BLaER1 treated with 17β-estradiol and CSF1 and Interleukin-3, amounts not matched to agents 10 nM and 100 nM (cell line): Measurements from ENCODE around the gene DELE1.

Experiments
- H3K27ac ChIP-seq, 11 experiments: shearing (Covaris generic); formaldehyde crosslinking; 2 replicates each; pipeline ENCODE4 v1.8.1; 2022
- H3K27me3 ChIP-seq, 11 experiments: shearing (Covaris generic); formaldehyde crosslinking; 2 replicates each; pipeline ENCODE4 v1.8.1; 2022
- H3K36me3 ChIP-seq, 11 experiments: shearing (Covaris generic); formaldehyde crosslinking; 2 replicates each; pipeline ENCODE4 v1.8.1; 2022
- H3K4me1 ChIP-seq, 10 experiments: shearing (Covaris generic); formaldehyde crosslinking; 2 replicates each; pipeline ENCODE4 v1.8.1; 2022
- H3K4me2 ChIP-seq, 11 experiments: shearing (Covaris generic); formaldehyde crosslinking; 2 replicates each; pipeline ENCODE4 v1.8.1; 2022
- H3K4me3 ChIP-seq, 10 experiments: shearing (Covaris generic); formaldehyde crosslinking; 2 replicates each; pipeline ENCODE4 v1.8.1; 2022
- H3K9ac ChIP-seq, 11 experiments: shearing (Covaris generic); formaldehyde crosslinking; 2 replicates each; pipeline ENCODE4 v1.8.1; 2022
- H3K9me3 ChIP-seq, 11 experiments: shearing (Covaris generic); formaldehyde crosslinking; replicated peaks in 1 of 11; 2 replicates each; pipeline ENCODE4 v1.8.1; 2022
- H4K20me1 ChIP-seq, 11 experiments: shearing (Covaris generic); formaldehyde crosslinking; 2 replicates each; pipeline ENCODE4 v1.8.1; 2022
- Cebpa-rat ChIP-seq, 11 experiments: shearing (Covaris generic); IDR thresholded peaks; 2 replicates each; pipeline ENCODE4 v1.8.1; 2022

DELE1 gene

DNA sequence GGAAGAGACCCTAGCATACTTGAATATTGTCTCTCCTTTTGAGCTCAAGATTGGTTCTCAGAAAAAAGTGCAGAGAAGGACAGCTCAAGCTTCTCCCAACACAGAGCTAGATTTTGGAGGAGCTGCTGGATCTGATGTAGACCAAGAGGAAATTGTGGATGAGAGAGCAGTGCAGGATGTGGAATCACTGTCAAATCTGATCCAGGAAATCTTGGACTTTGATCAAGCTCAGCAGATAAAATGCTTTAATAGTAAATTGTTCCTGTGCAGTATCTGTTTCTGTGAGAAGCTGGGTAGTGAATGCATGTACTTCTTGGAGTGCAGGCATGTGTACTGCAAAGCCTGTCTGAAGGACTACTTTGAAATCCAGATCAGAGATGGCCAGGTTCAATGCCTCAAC is 54.7 kb downstream of the DELE1 start:
- TF ChIP-seq Cebpa-rat (IDR thresholded peaks at IDR 0.05), result no peak
- Histone ChIP-seq H4K20me1 (peaks cover 0 to 64% (median 6%) of the 10 kb centered on the region in 11 experiments; a peak in 12 of 22 replicates), H3K9ac (no peak overlapping the region), H3K4me3 (no peak overlapping the region), H3K27ac (no peak overlapping the region), H3K27me3 (no peaks in the 10 kb centered on the region), H3K36me3 (peaks cover 92 to 100% (median 98%) of the 10 kb centered on the region in 11 experiments), H3K4me2 (no peak overlapping the region), H3K9me3 (no peaks in the 10 kb centered on the region), H3K4me1 (peaks cover 0 to 5% (median 0%) of the 10 kb centered on the region in 10 experiments; a peak in 2 of 20 replicates)

DNA sequence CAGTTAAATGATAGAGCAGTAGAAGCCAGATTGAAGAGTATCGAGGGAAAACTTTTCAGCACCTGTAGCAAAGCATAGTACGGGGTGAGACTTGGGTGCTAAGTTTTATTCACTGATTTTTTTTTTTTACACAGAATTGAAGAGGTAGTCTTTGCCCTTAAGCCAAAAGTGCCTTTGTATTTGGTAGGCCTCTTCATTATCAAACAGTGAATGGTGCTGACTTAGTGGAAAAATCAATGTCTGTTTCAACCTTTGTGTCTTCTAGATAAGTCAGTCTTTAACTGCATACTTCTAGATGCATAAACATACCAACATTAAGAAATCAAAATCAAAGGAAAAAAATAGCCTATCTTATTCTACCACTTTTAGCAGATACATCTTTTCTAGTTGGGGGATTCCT is 59.0 kb downstream of the DELE1 start:
- Histone ChIP-seq H3K36me3 (peaks cover 94 to 100% (median 99%) of the 10 kb centered on the region in 11 experiments), H3K27me3 (no peaks in the 10 kb centered on the region)

DNA sequence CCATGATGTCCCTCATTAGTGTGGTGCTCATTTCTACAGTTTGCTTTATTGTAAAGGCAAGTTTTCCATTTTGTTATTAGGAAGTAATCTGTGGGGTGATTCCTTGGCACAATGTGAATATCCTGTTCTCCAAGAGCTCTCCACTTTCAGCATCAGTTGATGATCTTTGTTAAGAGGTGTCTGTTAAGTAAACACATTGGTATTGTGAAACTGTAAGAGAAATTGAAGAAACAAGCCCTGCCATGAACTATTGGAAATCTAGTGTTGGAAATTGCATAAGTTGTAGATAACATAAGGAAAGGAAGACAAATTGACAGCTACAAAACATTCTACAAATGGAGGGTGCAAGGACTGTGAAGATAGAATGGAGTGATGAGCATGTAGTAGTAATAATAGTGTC is 62.4 kb downstream of the DELE1 start:
- Histone ChIP-seq H3K9me3 (no peaks in the 10 kb centered on the region), H3K4me1 (no peaks in the 10 kb centered on the region), H3K9ac (no peak overlapping the region), H3K36me3 (peaks cover 84 to 99% (median 93%) of the 10 kb centered on the region in 11 experiments), H3K27me3 (no peaks in the 10 kb centered on the region), H3K27ac (no peak overlapping the region), H3K4me3 (no peak overlapping the region), H3K4me2 (no peak overlapping the region), H4K20me1 (peaks cover 0 to 13% (median 5%) of the 10 kb centered on the region in 11 experiments; a peak in 7 of 22 replicates)
- no peak for TF ChIP-seq Cebpa-rat (IDR thresholded peaks at IDR 0.05)

More for the DNA sequence above, 59.0 kb downstream of the DELE1 start:
- Histone ChIP-seq H3K4me3 (no peak overlapping the region), H4K20me1 (peaks cover 0 to 32% (median 10%) of the 10 kb centered on the region in 11 experiments; a peak in 11 of 22 replicates), H3K4me2 (no peak overlapping the region), H3K9ac (no peak overlapping the region), H3K9me3 (no peaks in the 10 kb centered on the region), H3K27ac (no peak overlapping the region), H3K4me1 (no peaks in the 10 kb centered on the region)
- no peak for TF ChIP-seq Cebpa-rat (IDR thresholded peaks at IDR 0.05)

DNA sequence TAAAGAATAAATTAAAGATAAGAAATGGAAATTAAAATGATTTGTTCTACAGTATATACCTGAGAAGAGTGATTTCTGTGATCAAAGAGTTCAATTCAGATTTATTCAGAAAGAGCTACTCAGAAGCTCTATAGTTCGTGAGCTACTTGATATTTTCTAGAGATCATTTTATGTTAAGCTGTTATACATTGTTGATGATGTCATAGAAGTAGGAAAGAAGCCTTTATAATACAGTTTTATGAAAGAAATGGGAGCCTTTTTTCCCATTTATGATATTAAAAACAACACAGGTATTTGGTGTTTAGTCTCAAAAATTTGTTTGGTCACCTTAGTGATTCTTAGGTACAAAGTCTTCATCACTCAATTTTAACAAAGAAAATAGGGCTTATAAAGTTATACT is 66.0 kb downstream of the DELE1 start:
- H3K4me3 ChIP-seq, result no peak overlapping the region
- H3K4me2 ChIP-seq, result no peak overlapping the region
- no peaks in the 10 kb centered on the region for H3K27me3 ChIP-seq
- peaks cover 0 to 12% (median 9%) of the 10 kb centered on the region in 10 experiments; a peak in 13 of 20 replicates for H3K4me1 ChIP-seq
- H3K27ac ChIP-seq, result no peak overlapping the region
- TF ChIP-seq Cebpa-rat (IDR thresholded peaks at IDR 0.05), result no peak
- peaks cover 0 to 31% (median 14%) of the 10 kb centered on the region in 11 experiments; a peak in 13 of 22 replicates for H4K20me1 ChIP-seq
- no peak overlapping the region for H3K9ac ChIP-seq
- H3K9me3 ChIP-seq, result no peaks in the 10 kb centered on the region
- peaks cover 70 to 95% (median 85%) of the 10 kb centered on the region in 11 experiments for H3K36me3 ChIP-seq
